ENCODE results near the gene ACBD4.

DNA sequence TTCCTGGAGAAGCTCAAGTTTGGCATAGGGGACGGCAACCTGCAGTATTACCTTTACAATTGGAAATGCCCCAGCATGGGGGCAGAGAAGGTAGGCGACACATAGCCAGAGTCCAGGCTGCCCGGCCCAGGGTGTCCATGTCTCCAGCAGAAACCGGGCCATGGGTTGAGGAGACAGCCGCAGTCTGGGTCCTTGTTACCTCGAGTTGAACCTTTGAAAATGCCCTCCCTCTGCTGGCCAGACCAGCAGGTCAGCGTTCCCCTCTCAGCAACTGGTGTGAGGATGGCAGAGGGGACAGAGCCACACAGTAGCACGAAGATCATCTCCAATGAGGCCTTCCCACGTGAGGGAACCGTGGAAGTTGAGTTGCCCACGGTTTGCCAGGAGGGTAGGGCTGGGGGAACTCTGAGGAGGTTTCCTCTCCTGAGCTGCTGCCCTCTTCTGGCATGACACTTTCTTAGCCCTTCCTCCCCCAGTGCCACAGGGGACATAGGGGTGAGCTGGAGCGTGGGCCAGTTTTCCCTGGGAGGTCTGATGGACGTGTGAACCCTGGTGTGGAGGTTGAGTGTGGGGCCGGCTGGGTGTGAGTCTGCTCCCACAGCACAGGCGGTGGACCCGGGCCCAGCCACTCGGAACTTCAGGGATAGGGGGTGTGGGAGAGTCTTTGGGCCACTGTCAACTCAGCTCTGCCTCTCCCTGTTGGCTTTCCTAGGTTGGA lies 30.4 kb upstream of the ACBD4 start:
- TF ChIP-seq POLR2A (IDR thresholded peaks at IDR 0.05; ENCODE audit: low read depth, low read length): no peak
- no peak for TF ChIP-seq SMC3 (IDR thresholded peaks at IDR 0.05; ENCODE audit: low read depth, low read length)
- no peak for TF ChIP-seq FOS (IDR thresholded peaks at IDR 0.05; ENCODE audit: low read depth, low read length)

All from IMR-90 (cell line).